HEK293 (cell line): ENCODE measurements around the gene ITSN1.

Experiments
- CTCF ChIA-PET: fragments of 350-600 bp; formaldehyde crosslinking; extraction: SDS; loops from one replicate; lab custom pipeline; 2021; ENCODE audit warnings: antibody characterized with exemption; lab: Yijun Ruan, JAX
- POLR2A ChIA-PET: fragments of 300-600 bp; formaldehyde crosslinking; extraction: SDS; loops from one replicate; lab custom pipeline; 2020; ENCODE audit warnings: antibody characterized with exemption, inconsistent platforms; lab: Yijun Ruan, JAX
- H3K27ac ChIP-seq: fragments of 200-500 bp; sonication (Bioruptor generic); 2 replicates; pipeline ENCODE4 v1.5.1; 2014; ENCODE audit warnings: low read depth, low read length, control low read depth, inconsistent platforms; ENCODE audit errors: extremely low read depth
- H3K36me3 ChIP-seq, 2 experiments: fragments of 200-500 bp in 1 of 2; sonication (Bioruptor generic) in 1 of 2; 1 replicate in 1 of 2; 2 replicates in 1 of 2; pipeline ENCODE4 v1.5.1; 2014 to 2017; ENCODE audit warnings: inconsistent platforms in 2 of 2, low read length in 2 of 2; ENCODE audit not compliant: control insufficient read depth in 2 of 2, insufficient read depth in 1 of 2
- H3K4me1 ChIP-seq: fragments of 200-500 bp; sonication (Bioruptor generic); 2 replicates; pipeline ENCODE4 v1.5.1; 2014; ENCODE audit warnings: mild to moderate bottlenecking, low read length, inconsistent platforms; ENCODE audit not compliant: control insufficient read depth, insufficient read depth
- H3K4me3 ChIP-seq: 2 replicates; pipeline ENCODE4 v1.5.1; 2011; ENCODE audit warnings: low read depth, mild to moderate bottlenecking, control low read depth, low read length, moderate library complexity
- H3K9me3 ChIP-seq: fragments of 200-500 bp; sonication (Bioruptor generic); 2 replicates; pipeline ENCODE4 v1.5.1; 2014; ENCODE audit warnings: low read depth, low read length, inconsistent platforms; ENCODE audit not compliant: control insufficient read depth, insufficient read depth
- GLI2 ChIP-seq: fragments of 450-650 bp; formaldehyde crosslinking; IDR thresholded peaks from 2 replicates; pipeline ENCODE4; 2017; ENCODE audit warnings: missing biosample characterization, missing genetic modification characterization, low read depth, borderline replicate concordance
- GLI4 ChIP-seq: fragments of 450-650 bp; formaldehyde crosslinking; IDR thresholded peaks from 2 replicates; pipeline ENCODE4 v1.5.1; 2016; ENCODE audit warnings: missing biosample characterization, missing genetic modification characterization
- KLF1 ChIP-seq: fragments of 450-650 bp; formaldehyde crosslinking; IDR thresholded peaks from 2 replicates; pipeline ENCODE4 v1.5.1; 2016; ENCODE audit warnings: missing biosample characterization, missing genetic modification characterization
- ZEB2 ChIP-seq: fragments of 450-650 bp; formaldehyde crosslinking; IDR thresholded peaks from 2 replicates; pipeline ENCODE4 v1.5.1; 2016; ENCODE audit warnings: missing biosample characterization, missing genetic modification characterization
- ZFP3 ChIP-seq: fragments of 450-650 bp; formaldehyde crosslinking; IDR thresholded peaks from 2 replicates; pipeline ENCODE4 v1.5.1; 2016; ENCODE audit warnings: low read depth, missing biosample characterization, missing genetic modification characterization
- ZNF221 ChIP-seq: fragments of 450-650 bp; formaldehyde crosslinking; IDR thresholded peaks from 2 replicates; pipeline ENCODE4 v1.5.1; 2017; ENCODE audit warnings: missing biosample characterization, missing genetic modification characterization, borderline replicate concordance
- ZNF266 ChIP-seq: fragments of 450-650 bp; formaldehyde crosslinking; IDR thresholded peaks from 2 replicates; pipeline ENCODE4 v1.5.1; 2016; ENCODE audit warnings: missing biosample characterization, missing genetic modification characterization, low read depth
- ZNF311 ChIP-seq: fragments of 450-650 bp; formaldehyde crosslinking; IDR thresholded peaks from 2 replicates; pipeline ENCODE4 v1.5.1; 2017; ENCODE audit warnings: missing biosample characterization, missing genetic modification characterization, borderline replicate concordance
- ZNF335 ChIP-seq: fragments of 450-650 bp; formaldehyde crosslinking; conservative IDR thresholded peaks from 2 replicates; pipeline ENCODE4 v1.5.1; 2016; ENCODE audit warnings: missing biosample characterization, missing genetic modification characterization
- ZNF416 ChIP-seq: fragments of 450-650 bp; formaldehyde crosslinking; IDR thresholded peaks from 2 replicates; pipeline ENCODE4 v1.5.1; 2016; ENCODE audit warnings: missing biosample characterization, missing genetic modification characterization
- ZNF529 ChIP-seq: fragments of 450-650 bp; formaldehyde crosslinking; IDR thresholded peaks from 2 replicates; pipeline ENCODE4 v1.5.1; 2017; ENCODE audit warnings: missing genetic modification characterization, missing biosample characterization; ENCODE audit not compliant: insufficient replicate concordance
- ZNF544 ChIP-seq: fragments of 450-650 bp; formaldehyde crosslinking; IDR thresholded peaks from 2 replicates; pipeline ENCODE4 v1.5.0; 2017; ENCODE audit warnings: missing biosample characterization, missing genetic modification characterization
- ZNF548 ChIP-seq: fragments of 450-650 bp; formaldehyde crosslinking; IDR thresholded peaks from 2 replicates; pipeline ENCODE4 v1.5.1; 2016; ENCODE audit warnings: missing biosample characterization, missing genetic modification characterization
- ZNF561 ChIP-seq: fragments of 450-650 bp; IDR thresholded peaks from 2 replicates; pipeline ENCODE4 v1.5.1; 2018; ENCODE audit warnings: missing biosample characterization, missing genetic modification characterization, borderline replicate concordance
- ZNF623 ChIP-seq: fragments of 450-650 bp; formaldehyde crosslinking; IDR thresholded peaks from 2 replicates; pipeline ENCODE4 v1.5.1; 2016; ENCODE audit warnings: missing biosample characterization, missing genetic modification characterization
- ZNF747 ChIP-seq: fragments of 450-650 bp; formaldehyde crosslinking; IDR thresholded peaks from 2 replicates; pipeline ENCODE4 v1.5.1; 2016; ENCODE audit warnings: missing biosample characterization, missing genetic modification characterization
- ZNF776 ChIP-seq: fragments of 450-650 bp; formaldehyde crosslinking; IDR thresholded peaks from 2 replicates; pipeline ENCODE4 v1.5.0; 2017; ENCODE audit warnings: missing biosample characterization, missing genetic modification characterization, borderline replicate concordance
- ZNF777 ChIP-seq: fragments of 450-650 bp; formaldehyde crosslinking; IDR thresholded peaks from 2 replicates; pipeline ENCODE4 v1.5.1; 2017; ENCODE audit warnings: missing biosample characterization, missing genetic modification characterization, borderline replicate concordance
- ZNF785 ChIP-seq: fragments of 450-650 bp; formaldehyde crosslinking; IDR thresholded peaks from 2 replicates; pipeline ENCODE4 v1.5.1; 2016; ENCODE audit warnings: missing biosample characterization, missing genetic modification characterization
- TF ChIP-seq, protein P1 (sequence below): fragments of 450-650 bp; formaldehyde crosslinking; IDR thresholded peaks from 2 replicates; pipeline ENCODE4 v1.5.1; 2016; ENCODE audit warnings: missing biosample characterization, missing genetic modification characterization
- TF ChIP-seq, protein P2 (sequence below): fragments of 450-650 bp; formaldehyde crosslinking; IDR thresholded peaks from 2 replicates; pipeline ENCODE4 v1.5.0; 2017; ENCODE audit warnings: missing biosample characterization, missing genetic modification characterization, borderline replicate concordance
- TF ChIP-seq, protein P3 (sequence below): fragments of 450-650 bp; formaldehyde crosslinking; IDR thresholded peaks from 2 replicates; pipeline ENCODE4 v1.5.1; 2016; ENCODE audit warnings: missing biosample characterization, missing genetic modification characterization
- TF ChIP-seq, protein P4 (sequence below): IDR thresholded peaks from 2 replicates; pipeline ENCODE4 v1.6.1; 2011; ENCODE audit warnings: mild to moderate bottlenecking, low read depth, low read length, borderline replicate concordance

ITSN1 gene

DNA sequence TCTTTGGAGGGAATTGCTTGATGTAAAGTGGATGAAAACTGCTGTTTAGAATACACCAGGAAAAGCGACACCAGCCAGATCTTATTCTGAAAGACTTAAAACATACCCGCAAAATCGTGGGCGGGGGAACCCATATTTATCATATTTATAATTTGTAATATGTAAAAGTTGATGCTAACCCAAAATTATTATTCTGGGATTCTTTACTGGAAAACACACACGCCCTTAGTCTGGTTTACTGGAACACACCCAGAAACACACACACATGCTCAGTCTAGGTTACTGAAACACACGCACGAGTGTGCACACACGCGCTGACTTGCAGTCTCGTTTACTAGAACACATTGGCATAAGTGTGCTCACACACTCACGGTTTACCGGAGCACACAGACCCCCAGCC, 240.8 kb downstream of the ITSN1 start:
- TF ChIP-seq ZNF529 (tag by site-specific recombination) (no peak), ZNF623 (tag by site-specific recombination) (no peak), ZNF311 (tag by site-specific recombination) (no peak)
- TF ChIP-seq, protein P1, sequence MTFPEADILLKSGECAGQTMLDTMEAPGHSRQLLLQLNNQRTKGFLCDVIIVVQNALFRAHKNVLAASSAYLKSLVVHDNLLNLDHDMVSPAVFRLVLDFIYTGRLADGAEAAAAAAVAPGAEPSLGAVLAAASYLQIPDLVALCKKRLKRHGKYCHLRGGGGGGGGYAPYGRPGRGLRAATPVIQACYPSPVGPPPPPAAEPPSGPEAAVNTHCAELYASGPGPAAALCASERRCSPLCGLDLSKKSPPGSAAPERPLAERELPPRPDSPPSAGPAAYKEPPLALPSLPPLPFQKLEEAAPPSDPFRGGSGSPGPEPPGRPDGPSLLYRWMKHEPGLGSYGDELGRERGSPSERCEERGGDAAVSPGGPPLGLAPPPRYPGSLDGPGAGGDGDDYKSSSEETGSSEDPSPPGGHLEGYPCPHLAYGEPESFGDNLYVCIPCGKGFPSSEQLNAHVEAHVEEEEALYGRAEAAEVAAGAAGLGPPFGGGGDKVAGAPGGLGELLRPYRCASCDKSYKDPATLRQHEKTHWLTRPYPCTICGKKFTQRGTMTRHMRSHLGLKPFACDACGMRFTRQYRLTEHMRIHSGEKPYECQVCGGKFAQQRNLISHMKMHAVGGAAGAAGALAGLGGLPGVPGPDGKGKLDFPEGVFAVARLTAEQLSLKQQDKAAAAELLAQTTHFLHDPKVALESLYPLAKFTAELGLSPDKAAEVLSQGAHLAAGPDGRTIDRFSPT = no peak
- ChIA-PET CTCF (interaction anchor here (0.9 kb wide), 1 partner anchor 18 kb away, joined by 3 read pairs; no protein-coding TSS in a partner anchor), POLR2A (interaction anchor here (0.6 kb wide), 1 partner anchor 12 kb away, joined by 4 read pairs; no protein-coding TSS in a partner anchor)
- Histone ChIP-seq H3K4me1 (no peaks in the 10 kb centered on the region), H3K27ac (no peak overlapping the region), H3K4me3 (no peak overlapping the region), H3K36me3 (no peaks in the 10 kb centered on the region), H3K9me3 (no peaks in the 10 kb centered on the region)

DNA sequence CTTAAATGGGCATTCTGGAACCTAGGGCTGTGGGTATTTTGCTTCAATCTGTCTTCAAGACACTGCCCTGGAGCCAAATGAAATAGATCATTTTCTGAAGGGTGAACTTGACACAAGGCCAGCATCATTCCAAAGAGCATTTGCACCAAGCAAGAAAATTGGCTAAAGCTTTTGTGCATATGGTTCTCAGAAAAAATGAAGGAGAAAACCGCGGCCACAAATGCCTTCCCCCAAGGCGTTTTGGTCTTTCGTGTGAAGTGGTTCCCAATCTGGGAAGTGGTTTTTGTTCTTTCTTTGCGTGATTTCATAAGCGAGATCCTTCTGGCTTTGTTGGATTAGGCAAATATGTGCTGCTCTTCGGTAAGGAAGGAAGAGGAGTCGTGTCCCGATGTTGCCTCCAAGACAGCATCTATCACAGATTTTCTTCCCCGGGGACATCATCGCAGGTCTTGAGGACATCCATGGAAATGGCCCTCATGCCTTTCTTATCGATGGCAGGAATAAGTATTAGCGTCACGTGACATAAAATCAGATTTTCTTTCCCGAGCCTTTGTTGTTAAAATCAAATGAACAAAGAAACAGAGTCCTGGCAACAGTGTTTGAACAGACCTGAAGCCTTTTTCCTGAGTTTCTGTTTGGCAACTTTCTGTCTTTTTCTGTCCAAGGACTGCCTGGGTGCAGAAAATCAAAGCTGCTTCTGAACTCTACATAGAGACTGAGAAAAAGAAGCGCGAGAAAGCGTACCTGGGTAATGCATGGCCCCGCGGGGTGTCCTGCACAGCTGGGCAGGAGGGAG, 242.3 kb downstream of the ITSN1 start:
- Histone ChIP-seq H3K9me3 (no peaks in the 10 kb centered on the region), H3K4me3 (no peak overlapping the region), H3K27ac (no peak overlapping the region), H3K36me3 (no peaks in the 10 kb centered on the region), H3K4me1 (no peaks in the 10 kb centered on the region)
- ChIA-PET POLR2A (no interaction called here), CTCF (no interaction called here)
- TF ChIP-seq GLI2 (tag by site-specific recombination) (no peak), ZNF529 (tag by site-specific recombination) (no peak), GLI4 (tag by site-specific recombination) (no peak), KLF1 (tag by site-specific recombination) (no peak), ZEB2 (no peak), ZNF544 (tag by site-specific recombination) (no peak), ZNF416 (tag by site-specific recombination) (no peak), ZNF776 (no peak), ZNF266 (no peak), ZNF747 (tag by site-specific recombination) (no peak), ZNF548 (tag by site-specific recombination) (no peak), ZNF785 (tag by site-specific recombination) (no peak), ZNF335 (tag by site-specific recombination) (no peak), ZNF777 (tag by site-specific recombination) (no peak), ZFP3 (tag by site-specific recombination) (no peak), ZNF561 (tag by site-specific recombination) (no peak), ZNF221 (no peak)
- TF ChIP-seq, protein P2, sequence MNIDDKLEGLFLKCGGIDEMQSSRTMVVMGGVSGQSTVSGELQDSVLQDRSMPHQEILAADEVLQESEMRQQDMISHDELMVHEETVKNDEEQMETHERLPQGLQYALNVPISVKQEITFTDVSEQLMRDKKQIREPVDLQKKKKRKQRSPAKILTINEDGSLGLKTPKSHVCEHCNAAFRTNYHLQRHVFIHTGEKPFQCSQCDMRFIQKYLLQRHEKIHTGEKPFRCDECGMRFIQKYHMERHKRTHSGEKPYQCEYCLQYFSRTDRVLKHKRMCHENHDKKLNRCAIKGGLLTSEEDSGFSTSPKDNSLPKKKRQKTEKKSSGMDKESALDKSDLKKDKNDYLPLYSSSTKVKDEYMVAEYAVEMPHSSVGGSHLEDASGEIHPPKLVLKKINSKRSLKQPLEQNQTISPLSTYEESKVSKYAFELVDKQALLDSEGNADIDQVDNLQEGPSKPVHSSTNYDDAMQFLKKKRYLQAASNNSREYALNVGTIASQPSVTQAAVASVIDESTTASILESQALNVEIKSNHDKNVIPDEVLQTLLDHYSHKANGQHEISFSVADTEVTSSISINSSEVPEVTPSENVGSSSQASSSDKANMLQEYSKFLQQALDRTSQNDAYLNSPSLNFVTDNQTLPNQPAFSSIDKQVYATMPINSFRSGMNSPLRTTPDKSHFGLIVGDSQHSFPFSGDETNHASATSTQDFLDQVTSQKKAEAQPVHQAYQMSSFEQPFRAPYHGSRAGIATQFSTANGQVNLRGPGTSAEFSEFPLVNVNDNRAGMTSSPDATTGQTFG (tag by site-specific recombination) = no peak
- TF ChIP-seq, protein P3, sequence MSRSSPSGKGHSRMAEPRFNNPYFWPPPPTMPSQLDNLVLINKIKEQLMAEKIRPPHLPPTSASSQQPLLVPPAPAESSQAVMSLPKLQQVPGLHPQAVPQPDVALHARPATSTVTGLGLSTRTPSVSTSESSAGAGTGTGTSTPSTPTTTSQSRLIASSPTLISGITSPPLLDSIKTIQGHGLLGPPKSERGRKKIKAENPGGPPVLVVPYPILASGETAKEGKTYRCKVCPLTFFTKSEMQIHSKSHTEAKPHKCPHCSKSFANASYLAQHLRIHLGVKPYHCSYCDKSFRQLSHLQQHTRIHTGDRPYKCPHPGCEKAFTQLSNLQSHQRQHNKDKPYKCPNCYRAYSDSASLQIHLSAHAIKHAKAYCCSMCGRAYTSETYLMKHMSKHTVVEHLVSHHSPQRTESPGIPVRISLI (tag by site-specific recombination) = no peak
- TF ChIP-seq, protein P4, sequence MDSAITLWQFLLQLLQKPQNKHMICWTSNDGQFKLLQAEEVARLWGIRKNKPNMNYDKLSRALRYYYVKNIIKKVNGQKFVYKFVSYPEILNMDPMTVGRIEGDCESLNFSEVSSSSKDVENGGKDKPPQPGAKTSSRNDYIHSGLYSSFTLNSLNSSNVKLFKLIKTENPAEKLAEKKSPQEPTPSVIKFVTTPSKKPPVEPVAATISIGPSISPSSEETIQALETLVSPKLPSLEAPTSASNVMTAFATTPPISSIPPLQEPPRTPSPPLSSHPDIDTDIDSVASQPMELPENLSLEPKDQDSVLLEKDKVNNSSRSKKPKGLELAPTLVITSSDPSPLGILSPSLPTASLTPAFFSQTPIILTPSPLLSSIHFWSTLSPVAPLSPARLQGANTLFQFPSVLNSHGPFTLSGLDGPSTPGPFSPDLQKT = no peak
